ENCODE data around the gene HIGD2A.

HIGD2A gene

DNA sequence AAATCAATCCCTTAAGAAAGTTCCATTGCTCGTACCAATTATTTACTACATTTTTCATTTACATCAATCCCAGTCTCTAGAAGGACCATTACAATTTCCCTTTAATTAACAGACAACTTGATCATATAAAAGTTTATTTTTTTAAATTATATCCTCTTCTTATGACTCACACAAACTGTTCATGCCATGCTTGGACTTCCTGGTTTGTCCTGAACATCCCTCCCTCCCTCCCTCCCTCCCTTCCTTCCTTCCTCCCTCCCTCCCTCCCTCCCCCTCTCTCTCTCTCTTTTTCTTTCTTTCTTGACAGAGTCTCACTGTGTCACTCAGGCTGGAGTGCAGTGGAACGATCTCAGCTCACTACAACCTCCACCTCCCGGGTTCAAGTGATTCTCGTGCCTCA is 39.4 kb downstream of the HIGD2A start:
- H2BK12ac ChIP-seq (ENCODE audit: low read length): no peak overlapping the region
- H3K9me3 ChIP-seq (replicated peaks in 1 of 2; ENCODE audit: control insufficient read depth in 2 of 2, insufficient read depth in 1 of 2, low read depth in 1 of 2, low read length in 2 of 2): peaks cover 0 to 1% of the 10 kb centered on the region in 2 donors
- H3K9ac ChIP-seq (ENCODE audit: low read depth, low read length, poor library complexity): no peak overlapping the region
- no peak for DNase-seq (ENCODE audit: low spot score)
- no peak overlapping the region for H3K27ac ChIP-seq (replicated peaks; ENCODE audit: low read length)
- no peaks in the 10 kb centered on the region for H3K27me3 ChIP-seq (ENCODE audit: control insufficient read depth in 3 of 3, insufficient read depth in 3 of 3, low read depth in 1 of 3, low read length in 3 of 3)
- H3K4me3 ChIP-seq (ENCODE audit: low read length in 2 of 2): no peak overlapping the region
- H2BK120ac ChIP-seq (ENCODE audit: low read depth, low read length): no peak overlapping the region
- no peak overlapping the region for H3K4ac ChIP-seq (ENCODE audit: low read length)
- H2AFZ ChIP-seq (ENCODE audit: low read length): no peak overlapping the region
- no peak overlapping the region for H3K18ac ChIP-seq (ENCODE audit: low read length)
- H4K91ac ChIP-seq (ENCODE audit: low read depth, low read length, poor library complexity): no peak overlapping the region
- H3K4me2 ChIP-seq (ENCODE audit: insufficient read depth, low read length, poor library complexity, severe bottlenecking): no peak overlapping the region
- H3K79me1 ChIP-seq (ENCODE audit: low read depth, low read length): no peaks in the 10 kb centered on the region
- H3K36me3 ChIP-seq (replicated peaks in 1 of 2; ENCODE audit: control insufficient read depth in 2 of 2, insufficient read depth in 2 of 2, low read length in 2 of 2): no peaks in the 10 kb centered on the region
- H3K14ac ChIP-seq (ENCODE audit: low read length): no peak overlapping the region
- no peaks in the 10 kb centered on the region for H3K4me1 ChIP-seq (ENCODE audit: control insufficient read depth in 2 of 2, insufficient read depth in 1 of 2, low read depth in 1 of 2, low read length in 2 of 2)
- H2AK5ac ChIP-seq (ENCODE audit: low read depth, low read length): no peak overlapping the region
- H2BK5ac ChIP-seq (ENCODE audit: low read length): no peak overlapping the region
- no peak overlapping the region for H3K23ac ChIP-seq (ENCODE audit: low read depth, low read length, poor library complexity)
- no peak overlapping the region for H4K8ac ChIP-seq (ENCODE audit: low read depth, low read length)
- WGBS, 2 donors (ENCODE audit: extremely low coverage in 2 of 2, insufficient read length in 2 of 2, insufficient replicate concordance in 1 of 2): no CpG with 5 or more reads among the region's 4 CpGs
- H2BK15ac ChIP-seq (ENCODE audit: low read length): no peak overlapping the region

DNA sequence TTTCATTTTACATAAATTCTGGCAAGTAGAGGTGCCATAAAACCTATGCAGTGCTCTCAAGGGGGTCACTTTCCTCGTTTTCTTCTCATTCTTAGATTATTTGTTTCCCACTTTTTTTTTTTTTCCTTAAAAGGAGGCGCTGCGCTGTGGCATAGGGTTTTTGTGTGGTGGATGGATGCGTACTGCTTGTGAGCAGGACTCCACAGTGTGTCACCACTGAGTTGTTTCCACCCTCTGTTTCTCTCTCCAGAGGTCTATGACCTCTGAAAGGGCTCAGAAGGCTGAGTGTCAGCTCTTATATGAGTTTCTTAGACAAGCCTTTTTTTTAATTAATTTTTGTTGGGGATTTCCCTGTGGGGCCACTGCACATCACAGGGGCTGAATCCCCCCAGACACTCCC is 41.4 kb downstream of the HIGD2A start:
- H3K79me1 ChIP-seq (ENCODE audit: low read depth, low read length): no peaks in the 10 kb centered on the region
- no CpG with 5 or more reads among the region's 4 CpGs for WGBS, 2 donors (ENCODE audit: extremely low coverage in 2 of 2, insufficient read length in 2 of 2, insufficient replicate concordance in 1 of 2)
- no peak overlapping the region for H3K18ac ChIP-seq (ENCODE audit: low read length)

DNA sequence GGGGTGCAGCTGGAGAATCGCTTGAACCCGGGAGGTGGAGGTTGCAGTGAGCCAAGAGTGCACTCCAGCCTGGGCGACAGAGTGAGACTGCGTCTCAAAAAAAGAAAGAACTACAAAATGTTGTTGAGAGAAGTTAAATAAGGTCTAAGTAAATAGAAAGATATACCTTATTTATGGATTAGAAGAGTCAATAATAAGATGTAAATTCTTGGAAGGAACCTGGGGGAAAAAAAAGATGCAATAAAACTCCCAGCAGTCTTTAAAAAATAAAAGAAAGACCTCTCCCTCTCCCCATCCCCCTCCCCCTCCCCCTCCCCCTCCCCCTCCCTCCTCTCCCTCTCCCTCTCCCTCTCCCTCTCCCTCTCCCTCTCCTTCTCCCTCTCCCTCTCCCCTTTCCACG is 44.2 kb downstream of the HIGD2A start:
- Histone ChIP-seq H3K79me1 (ENCODE audit: low read depth, low read length) (no peaks in the 10 kb centered on the region), H2AK5ac (ENCODE audit: low read depth, low read length) (no peak overlapping the region), H2BK120ac (ENCODE audit: low read depth, low read length) (no peak overlapping the region), H2BK15ac (ENCODE audit: low read length) (no peak overlapping the region), H3K36me3 (replicated peaks in 1 of 2; ENCODE audit: control insufficient read depth in 2 of 2, insufficient read depth in 2 of 2, low read length in 2 of 2) (no peaks in the 10 kb centered on the region), H3K14ac (ENCODE audit: low read length) (no peak overlapping the region), H3K27me3 (ENCODE audit: control insufficient read depth in 3 of 3, insufficient read depth in 3 of 3, low read depth in 1 of 3, low read length in 3 of 3) (no peaks in the 10 kb centered on the region), H3K4me2 (ENCODE audit: insufficient read depth, low read length, poor library complexity, severe bottlenecking) (no peak overlapping the region), H2BK5ac (ENCODE audit: low read length) (no peak overlapping the region), H4K91ac (ENCODE audit: low read depth, low read length, poor library complexity) (no peak overlapping the region), H3K4me1 (ENCODE audit: control insufficient read depth in 2 of 2, insufficient read depth in 1 of 2, low read depth in 1 of 2, low read length in 2 of 2) (no peaks in the 10 kb centered on the region), H3K27ac (replicated peaks; ENCODE audit: low read length) (no peak overlapping the region), H3K4ac (ENCODE audit: low read length) (no peak overlapping the region), H3K23ac (ENCODE audit: low read depth, low read length, poor library complexity) (no peak overlapping the region), H3K4me3 (ENCODE audit: low read length in 2 of 2) (no peak overlapping the region), H2BK12ac (ENCODE audit: low read length) (no peak overlapping the region), H3K18ac (ENCODE audit: low read length) (no peak overlapping the region), H3K9me3 (replicated peaks in 1 of 2; ENCODE audit: control insufficient read depth in 2 of 2, insufficient read depth in 1 of 2, low read depth in 1 of 2, low read length in 2 of 2) (no peaks in the 10 kb centered on the region), H2AFZ (ENCODE audit: low read length) (no peak overlapping the region), H3K9ac (ENCODE audit: low read depth, low read length, poor library complexity) (no peak overlapping the region), H4K8ac (ENCODE audit: low read depth, low read length) (no peak overlapping the region)
- no peak for DNase-seq (ENCODE audit: low spot score)
- no CpG with 5 or more reads among the region's 5 CpGs for WGBS, 2 donors (ENCODE audit: extremely low coverage in 2 of 2, insufficient read length in 2 of 2, insufficient replicate concordance in 1 of 2)

More for the DNA sequence above, 41.4 kb downstream of the HIGD2A start:
- no peak for DNase-seq (ENCODE audit: low spot score)
- H3K4ac ChIP-seq (ENCODE audit: low read length): no peak overlapping the region
- no peak overlapping the region for H3K4me2 ChIP-seq (ENCODE audit: insufficient read depth, low read length, poor library complexity, severe bottlenecking)
- no peak overlapping the region for H4K91ac ChIP-seq (ENCODE audit: low read depth, low read length, poor library complexity)
- no peak overlapping the region for H2BK5ac ChIP-seq (ENCODE audit: low read length)
- no peak overlapping the region for H2BK120ac ChIP-seq (ENCODE audit: low read depth, low read length)
- H3K4me3 ChIP-seq (ENCODE audit: low read length in 2 of 2): no peak overlapping the region
- H3K27me3 ChIP-seq (ENCODE audit: control insufficient read depth in 3 of 3, insufficient read depth in 3 of 3, low read depth in 1 of 3, low read length in 3 of 3): no peaks in the 10 kb centered on the region
- no peak overlapping the region for H4K8ac ChIP-seq (ENCODE audit: low read depth, low read length)
- no peak overlapping the region for H3K27ac ChIP-seq (replicated peaks; ENCODE audit: low read length)
- H3K23ac ChIP-seq (ENCODE audit: low read depth, low read length, poor library complexity): no peak overlapping the region
- H3K4me1 ChIP-seq (ENCODE audit: control insufficient read depth in 2 of 2, insufficient read depth in 1 of 2, low read depth in 1 of 2, low read length in 2 of 2): no peaks in the 10 kb centered on the region
- H3K9me3 ChIP-seq (replicated peaks in 1 of 2; ENCODE audit: control insufficient read depth in 2 of 2, insufficient read depth in 1 of 2, low read depth in 1 of 2, low read length in 2 of 2): no peaks in the 10 kb centered on the region
- no peak overlapping the region for H2BK15ac ChIP-seq (ENCODE audit: low read length)
- H3K36me3 ChIP-seq (replicated peaks in 1 of 2; ENCODE audit: control insufficient read depth in 2 of 2, insufficient read depth in 2 of 2, low read length in 2 of 2): no peaks in the 10 kb centered on the region
- no peak overlapping the region for H3K14ac ChIP-seq (ENCODE audit: low read length)
- no peak overlapping the region for H2BK12ac ChIP-seq (ENCODE audit: low read length)
- no peak overlapping the region for H3K9ac ChIP-seq (ENCODE audit: low read depth, low read length, poor library complexity)
- no peak overlapping the region for H2AK5ac ChIP-seq (ENCODE audit: low read depth, low read length)
- peak overlapping the region; percentile 56 for H2AFZ ChIP-seq (ENCODE audit: low read length)

DNA sequence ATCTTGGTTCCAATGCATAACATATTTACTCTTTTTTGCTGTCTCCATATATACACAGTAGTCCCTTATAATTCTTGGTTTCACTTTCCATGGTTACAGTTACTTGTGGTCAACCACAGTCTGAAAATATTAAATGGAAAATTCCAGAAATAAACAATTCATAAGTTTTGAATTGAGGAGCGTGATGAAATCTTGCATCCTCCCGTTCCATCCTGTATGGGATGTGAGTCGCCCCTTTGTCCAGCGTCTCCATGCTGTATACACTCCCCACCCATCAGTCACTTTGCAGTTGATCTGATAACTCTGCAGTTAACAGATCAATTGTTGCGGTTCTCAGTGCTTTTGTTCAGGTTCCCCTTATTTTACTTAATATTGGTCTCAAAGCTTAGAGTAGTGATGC is 48.1 kb downstream of the HIGD2A start:
- Histone ChIP-seq H3K9me3 (replicated peaks in 1 of 2; ENCODE audit: control insufficient read depth in 2 of 2, insufficient read depth in 1 of 2, low read depth in 1 of 2, low read length in 2 of 2) (no peaks in the 10 kb centered on the region), H3K4me2 (ENCODE audit: insufficient read depth, low read length, poor library complexity, severe bottlenecking) (no peak overlapping the region), H3K14ac (ENCODE audit: low read length) (no peak overlapping the region), H4K8ac (ENCODE audit: low read depth, low read length) (no peak overlapping the region), H3K18ac (ENCODE audit: low read length) (no peak overlapping the region), H3K23ac (ENCODE audit: low read depth, low read length, poor library complexity) (no peak overlapping the region), H2BK12ac (ENCODE audit: low read length) (no peak overlapping the region), H3K9ac (ENCODE audit: low read depth, low read length, poor library complexity) (no peak overlapping the region), H3K79me1 (ENCODE audit: low read depth, low read length) (no peaks in the 10 kb centered on the region), H2BK5ac (ENCODE audit: low read length) (no peak overlapping the region), H2BK120ac (ENCODE audit: low read depth, low read length) (no peak overlapping the region), H3K4ac (ENCODE audit: low read length) (no peak overlapping the region), H3K27ac (replicated peaks; ENCODE audit: low read length) (no peak overlapping the region), H4K91ac (ENCODE audit: low read depth, low read length, poor library complexity) (no peak overlapping the region), H3K4me1 (ENCODE audit: control insufficient read depth in 2 of 2, insufficient read depth in 1 of 2, low read depth in 1 of 2, low read length in 2 of 2) (no peaks in the 10 kb centered on the region), H2AFZ (ENCODE audit: low read length) (no peak overlapping the region), H3K36me3 (replicated peaks in 1 of 2; ENCODE audit: control insufficient read depth in 2 of 2, insufficient read depth in 2 of 2, low read length in 2 of 2) (no peaks in the 10 kb centered on the region), H3K27me3 (ENCODE audit: control insufficient read depth in 3 of 3, insufficient read depth in 3 of 3, low read depth in 1 of 3, low read length in 3 of 3) (peaks cover 0 to 10% (median 0%) of the 10 kb centered on the region in 3 experiments), H3K4me3 (ENCODE audit: low read length in 2 of 2) (no peak overlapping the region), H2AK5ac (ENCODE audit: low read depth, low read length) (no peak overlapping the region), H2BK15ac (ENCODE audit: low read length) (no peak overlapping the region)
- WGBS, 2 donors (ENCODE audit: extremely low coverage in 2 of 2, insufficient read length in 2 of 2, insufficient replicate concordance in 1 of 2): no CpG with 5 or more reads among the region's 5 CpGs
- no peak for DNase-seq (ENCODE audit: low spot score)

Data from neuronal stem cell (in vitro differentiated cells).